ENCODE measurements around the gene CST1.
A peak's percentile ranks its signal among the peaks of the same experiment; 100 is the strongest.
"Not testable (repeated sequence)": the region's sequence is repeated elsewhere in the genome, so short reads cannot be mapped to it uniquely, and the experiment has no call there.

CST1 gene

GRCh38 chr20:23755131-23755611, 4.4 kb upstream of the CST1 start:
- DNase-seq (ENCODE audit: low read depth, low spot score), result peak; percentile 4

- DNase-seq (ENCODE audit: low read depth, low spot score), result no peak
Measured at GRCh38 chr20:23754731-23755130, 4.0 kb upstream of the CST1 start.

- DNase-seq (ENCODE audit: low read depth, low spot score), result no peak
Measured at GRCh38 chr20:23753589-23753988, 2.9 kb upstream of the CST1 start.

- DNase-seq (ENCODE audit: low read depth, low spot score), result no peak
Measured at GRCh38 chr20:23753194-23753548, 2.4 kb upstream of the CST1 start.

GRCh38 chr20:23752481-23753193, 1.9 kb upstream of the CST1 start:
- no peak for DNase-seq (ENCODE audit: low read depth, low spot score)

GRCh38 chr20:23752019-23752418, 1.3 kb upstream of the CST1 start:
- DNase-seq (ENCODE audit: low read depth, low spot score), result no peak

GRCh38 chr20:23749746-23750145, 989 bp downstream of the CST1 start:
- no peak for DNase-seq (ENCODE audit: low read depth, low spot score)

- not testable (repeated sequence) for DNase-seq (ENCODE audit: low read depth, low spot score)
Measured at GRCh38 chr20:23748975-23749374, 1.8 kb downstream of the CST1 start.

GRCh38 chr20:23747551-23747950, 3.2 kb downstream of the CST1 start:
- not testable (repeated sequence) for DNase-seq (ENCODE audit: low read depth, low spot score)

- not testable (repeated sequence) for DNase-seq (ENCODE audit: low read depth, low spot score)
Measured at GRCh38 chr20:23747092-23747491, 3.6 kb downstream of the CST1 start.

GRCh38 chr20:23746321-23746720, 4.4 kb downstream of the CST1 start:
- no peak for DNase-seq (ENCODE audit: low read depth, low spot score)

GRCh38 chr20:23745247-23745646, 5.5 kb downstream of the CST1 start:
- no peak for DNase-seq (ENCODE audit: low read depth, low spot score)

- DNase-seq (ENCODE audit: low read depth, low spot score), result no peak
Measured at GRCh38 chr20:23744817-23745216, 5.9 kb downstream of the CST1 start.

- not testable (repeated sequence) for DNase-seq (ENCODE audit: low read depth, low spot score)
Measured at GRCh38 chr20:23735391-23735790, 15.3 kb downstream of the CST1 start.

- DNase-seq (ENCODE audit: low read depth, low spot score), result not testable (repeated sequence)
Measured at GRCh38 chr20:23734949-23735348, 15.8 kb downstream of the CST1 start.

GRCh38 chr20:23734440-23734839, 16.3 kb downstream of the CST1 start:
- DNase-seq (ENCODE audit: low read depth, low spot score), result not testable (repeated sequence)

GRCh38 chr20:23727016-23727415, 23.7 kb downstream of the CST1 start:
- DNase-seq (ENCODE audit: low read depth, low spot score), result no peak

- DNase-seq (ENCODE audit: low read depth, low spot score), result no peak
Measured at GRCh38 chr20:23725102-23725501, 25.6 kb downstream of the CST1 start.

- DNase-seq (ENCODE audit: low read depth, low spot score), result peak; percentile 4
Measured at GRCh38 chr20:23723659-23724307, 27.0 kb downstream of the CST1 start.

GRCh38 chr20:23722851-23723250, 27.9 kb downstream of the CST1 start:
- not testable (repeated sequence) for DNase-seq (ENCODE audit: low read depth, low spot score)

GRCh38 chr20:23721962-23722361, 28.8 kb downstream of the CST1 start:
- no peak for DNase-seq (ENCODE audit: low read depth, low spot score)

GRCh38 chr20:23719351-23719750, 31.4 kb downstream of the CST1 start:
- DNase-seq (ENCODE audit: low read depth, low spot score), result not testable (repeated sequence)

GRCh38 chr20:23711778-23712177, 39.0 kb downstream of the CST1 start:
- DNase-seq (ENCODE audit: low read depth, low spot score), result not testable (repeated sequence)

Data from astrocyte of the hippocampus (primary cell).